Measurements from ENCODE around the gene SAXO1.

Gene SAXO1

GRCh38 chr9:18920141-18921084, 112.6 kb downstream of the SAXO1 start:
- H3K4me3 ChIP-seq (ENCODE audit: low read depth, low read length) = no peak overlapping the region
- DNase-seq (ENCODE audit: low read depth) = no peak
- TF ChIP-seq CTCF (IDR thresholded peaks at IDR 0.05; ENCODE audit: low read depth, low read length, missing control alignments) = no peak

- no peak for TF ChIP-seq CTCF (IDR thresholded peaks at IDR 0.05; ENCODE audit: low read depth, low read length, missing control alignments)
- H3K4me3 ChIP-seq (ENCODE audit: low read depth, low read length) = no peak overlapping the region
- DNase-seq (ENCODE audit: low read depth) = no peak
These were observed 121.2 kb downstream of the SAXO1 start for GRCh38 chr9:18911714-18912342.

GRCh38 chr9:18910916-18911315, 122.1 kb downstream of the SAXO1 start:
- no peak overlapping the region for H3K4me3 ChIP-seq (ENCODE audit: low read depth, low read length)
- no peak for DNase-seq (ENCODE audit: low read depth)
- no peak for TF ChIP-seq CTCF (IDR thresholded peaks at IDR 0.05; ENCODE audit: low read depth, low read length, missing control alignments)

GRCh38 chr9:18910435-18910834, 122.6 kb downstream of the SAXO1 start:
- no peak overlapping the region for H3K4me3 ChIP-seq (ENCODE audit: low read depth, low read length)
- DNase-seq (ENCODE audit: low read depth) = no peak
- TF ChIP-seq CTCF (IDR thresholded peaks at IDR 0.05; ENCODE audit: low read depth, low read length, missing control alignments) = no peak

- no peak for TF ChIP-seq CTCF (IDR thresholded peaks at IDR 0.05; ENCODE audit: low read depth, low read length, missing control alignments)
- no peak overlapping the region for H3K4me3 ChIP-seq (ENCODE audit: low read depth, low read length)
- DNase-seq (ENCODE audit: low read depth) = no peak
These were observed 123.6 kb downstream of the SAXO1 start for GRCh38 chr9:18909140-18910018.

- TF ChIP-seq CTCF (IDR thresholded peaks at IDR 0.05; ENCODE audit: low read depth, low read length, missing control alignments) = no peak
- no peak overlapping the region for H3K4me3 ChIP-seq (ENCODE audit: low read depth, low read length)
- DNase-seq (ENCODE audit: low read depth) = no peak
These were observed 124.9 kb downstream of the SAXO1 start for GRCh38 chr9:18907927-18908625.
